ENCODE measurements around the gene SMC2.

The SMC2 gene

GRCh38 chr9:104093647-104094533 lies at the start of gene SMC2:
TSS of gene SMC2 (plus strand) at chr9:104094309. CDS start at chr9:104095385, 1,076 bp downstream.
- DNase-seq: peak; percentile 90

- DNase-seq: no peak
Measured at GRCh38 chr9:104068546-104068945, 25.6 kb upstream of the SMC2 start.

DNA sequence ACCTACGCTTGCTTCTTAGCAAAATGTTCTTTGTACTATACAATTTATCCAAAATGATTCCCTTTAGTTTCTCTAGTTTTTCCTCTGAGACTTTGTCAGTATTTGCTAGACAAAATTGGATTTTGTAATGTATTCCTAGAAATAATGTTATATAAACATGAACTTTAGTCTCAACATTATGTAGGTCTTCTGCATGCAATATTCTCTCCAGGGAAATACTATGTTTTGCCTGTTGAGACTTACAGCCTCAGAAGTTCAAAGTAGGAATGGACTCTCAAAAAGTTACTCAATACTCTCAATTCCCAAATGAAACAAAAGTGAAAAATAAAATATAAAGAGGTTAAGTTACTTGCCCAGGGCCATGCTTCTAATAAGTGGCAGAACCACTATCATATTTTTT lies 24.8 kb upstream of the SMC2 start:
- no peak for DNase-seq

- DNase-seq: no peak
Measured at GRCh38 chr9:104071589-104071988, 22.5 kb upstream of the SMC2 start.

DNA sequence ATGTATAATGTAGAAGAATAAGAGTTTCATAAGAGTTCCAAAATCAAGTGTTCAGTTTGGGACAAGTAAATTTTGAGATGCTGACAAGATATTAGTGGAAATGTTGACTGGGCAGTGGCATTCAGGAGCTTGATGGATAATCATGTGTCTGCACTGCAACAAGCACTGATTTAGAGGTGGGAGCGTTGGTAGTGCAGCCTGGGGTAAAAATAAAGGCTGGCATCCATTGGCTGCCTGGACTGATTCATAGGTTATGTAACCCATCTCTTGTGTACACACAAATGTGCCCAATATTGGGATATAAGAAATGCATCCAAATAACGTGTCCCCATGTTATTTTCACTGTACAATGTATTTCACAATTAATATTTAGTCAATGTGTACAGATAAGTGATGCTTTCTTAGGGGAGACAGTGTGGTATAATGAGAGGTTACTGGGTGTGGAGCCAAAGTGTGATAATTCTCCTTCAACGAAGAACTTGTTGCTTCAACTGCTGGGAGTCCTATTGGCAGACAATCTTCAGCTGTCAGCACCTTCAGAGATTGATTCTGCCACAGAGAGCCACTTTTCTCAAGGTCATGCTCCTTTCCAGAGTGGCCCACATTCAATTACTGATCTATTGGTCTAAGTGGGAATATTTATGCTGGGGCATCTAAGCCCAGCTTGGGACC lies 20.9 kb upstream of the SMC2 start:
- no peak for DNase-seq

DNA sequence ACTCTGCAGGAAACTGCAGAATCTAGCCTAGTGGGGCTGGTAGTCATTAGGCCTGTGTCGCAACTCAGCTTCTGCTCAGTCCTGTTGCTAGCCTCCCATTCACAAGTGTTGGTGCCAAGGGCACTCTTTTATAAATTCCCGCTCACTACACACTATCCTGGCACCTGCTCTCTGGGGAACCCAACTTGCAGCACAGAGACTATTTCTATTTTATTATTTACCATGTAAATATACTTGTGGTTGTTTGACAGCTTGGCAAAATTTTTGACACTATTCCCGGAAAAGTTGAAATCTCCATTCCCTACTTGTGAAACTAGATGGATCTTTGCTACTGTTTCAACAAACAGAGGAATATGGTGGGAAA lies 20.4 kb upstream of the SMC2 start:
- DNase-seq: no peak

- DNase-seq: no peak
Measured at GRCh38 chr9:104074876-104075275, 19.2 kb upstream of the SMC2 start.

DNA sequence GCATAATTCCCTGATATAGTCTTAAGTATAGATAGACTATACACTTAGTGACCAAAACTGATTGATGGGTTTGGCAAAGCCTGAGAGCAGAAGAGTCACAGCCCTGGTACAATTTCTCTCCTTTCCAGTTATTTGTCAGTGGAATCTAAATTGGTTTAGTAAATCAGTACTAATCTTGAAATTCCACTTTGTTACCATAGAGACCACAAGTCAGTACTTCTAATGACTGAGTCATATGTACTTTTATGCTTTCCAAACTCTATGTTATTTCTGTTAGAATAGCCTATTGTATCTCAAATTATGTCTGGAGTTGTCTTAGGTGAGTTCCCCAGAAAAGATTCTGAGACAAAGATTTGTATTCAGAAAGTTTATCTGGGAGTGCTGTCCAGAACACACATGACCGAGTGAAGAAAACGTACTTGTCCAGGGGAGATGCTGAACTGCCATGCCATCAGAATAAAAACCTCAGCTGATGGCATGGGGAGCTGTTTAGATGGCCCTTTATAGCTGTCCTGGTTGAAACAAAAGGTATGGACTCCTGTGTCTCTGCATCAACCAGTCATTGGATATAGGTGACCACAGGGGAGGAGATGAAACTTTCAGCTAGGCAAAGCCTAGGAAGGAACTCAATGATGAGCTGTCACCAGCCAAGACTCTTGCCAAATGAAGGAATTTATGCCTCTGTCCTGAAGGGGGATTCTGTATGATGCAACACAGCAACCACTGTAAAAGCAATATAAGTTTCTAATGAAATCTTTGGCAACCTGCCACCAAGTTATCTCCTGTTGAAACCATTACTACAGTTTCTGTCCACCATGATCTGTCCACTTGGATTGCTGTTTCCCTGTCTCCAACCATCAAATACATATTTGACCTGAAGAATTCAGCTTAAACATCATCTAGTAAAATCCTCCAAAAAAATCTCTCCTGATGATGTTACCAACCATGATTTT lies 18.0 kb upstream of the SMC2 start:
- no peak for DNase-seq

DNA sequence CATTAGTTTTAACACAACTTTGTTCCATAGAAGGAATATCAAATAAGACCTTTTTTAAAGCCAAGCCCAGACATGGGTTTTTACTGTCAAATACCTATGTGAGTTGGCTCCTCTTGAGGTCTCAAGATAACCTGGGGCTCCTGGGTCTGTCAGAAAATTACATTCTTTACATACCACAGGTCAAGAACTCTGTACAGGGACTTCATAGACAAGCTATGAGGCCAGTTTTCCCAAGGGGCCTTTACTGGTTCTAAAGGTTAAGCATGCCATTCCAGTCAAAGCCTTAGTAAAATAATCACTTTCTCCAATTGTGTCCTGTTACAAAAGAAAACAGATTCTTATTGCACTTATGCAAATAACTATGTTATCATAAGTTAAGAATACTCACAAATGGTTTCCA lies 15.5 kb upstream of the SMC2 start:
- no peak for DNase-seq

- DNase-seq: no peak
Measured at GRCh38 chr9:104080983-104081382, 13.1 kb upstream of the SMC2 start.

DNA sequence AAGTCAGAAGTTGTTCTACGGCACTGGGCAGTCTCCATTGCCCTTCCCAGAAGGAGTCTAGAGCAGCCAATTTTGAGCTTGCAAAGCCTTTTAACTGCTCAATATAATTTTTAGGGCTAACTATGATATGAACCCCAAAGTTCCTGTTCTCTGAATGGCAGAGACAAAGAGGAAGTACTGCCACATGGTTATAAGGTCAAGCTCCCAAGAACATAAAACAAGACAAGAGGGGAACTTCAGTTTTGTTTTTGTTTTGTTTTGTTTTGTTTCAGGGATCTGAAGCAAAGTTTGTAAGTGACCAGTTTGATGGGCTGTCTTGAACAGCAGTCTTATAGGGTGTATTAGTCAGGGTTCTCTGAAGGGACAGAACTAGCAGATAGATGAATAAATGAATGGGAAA lies 11.9 kb upstream of the SMC2 start:
- DNase-seq: no peak

- DNase-seq: no peak
Measured at GRCh38 chr9:104085525-104085924, 8.6 kb upstream of the SMC2 start.

DNA sequence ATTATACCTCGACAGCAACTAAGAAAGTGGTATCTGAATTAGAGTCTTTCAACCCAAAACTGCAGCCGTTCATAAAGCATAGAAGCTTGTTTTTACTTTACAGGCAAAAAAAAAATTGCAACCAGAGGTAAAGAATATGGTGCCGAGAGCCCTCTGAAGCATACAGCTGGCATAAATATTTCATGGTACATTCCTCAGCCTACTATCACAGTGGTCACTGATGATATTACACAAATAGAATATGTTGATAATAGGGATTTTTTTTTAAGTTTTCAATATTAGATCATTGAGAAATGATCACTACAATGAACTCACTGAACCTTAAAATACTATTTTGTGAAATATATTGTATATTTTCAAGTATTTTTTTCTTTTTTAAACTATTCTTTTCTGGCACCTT lies 6.2 kb upstream of the SMC2 start:
- no peak for DNase-seq

DNA sequence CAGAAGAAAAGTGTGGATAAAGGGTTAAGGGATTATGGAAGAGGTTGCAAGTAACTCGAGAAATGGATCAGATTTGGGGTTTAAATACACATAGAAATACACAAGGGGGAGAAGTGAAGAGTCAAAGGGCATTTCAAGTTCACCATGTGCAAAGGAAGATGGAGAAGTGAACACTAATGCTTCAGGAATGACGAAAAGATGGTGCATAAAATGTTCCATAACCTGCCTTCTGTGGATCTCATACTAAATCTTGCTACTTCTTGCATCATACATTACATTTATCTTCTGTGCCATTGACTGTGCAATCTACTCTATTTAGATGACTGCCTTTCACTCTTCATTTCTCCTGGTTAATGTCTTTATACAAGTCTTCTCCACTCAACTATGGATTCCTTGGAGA lies 5.7 kb upstream of the SMC2 start:
- no peak for DNase-seq

DNA sequence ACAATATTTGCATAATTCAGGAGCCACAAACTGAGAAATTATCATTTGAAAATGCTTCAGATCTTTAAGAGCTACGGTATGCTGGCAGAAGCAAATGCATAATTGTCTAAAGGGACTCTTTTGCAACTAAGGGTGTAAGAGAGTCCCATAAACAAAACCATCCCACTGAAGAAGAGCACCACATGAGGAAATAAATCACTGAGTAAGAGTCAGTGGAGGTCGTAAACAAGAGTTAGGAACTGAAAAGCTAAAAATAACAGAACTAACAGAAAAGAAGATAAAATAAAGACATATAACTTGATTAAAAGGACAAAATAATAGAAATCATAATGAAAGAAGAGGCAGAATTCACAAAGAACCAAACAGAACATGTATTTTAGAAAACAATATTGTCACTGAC lies 3.5 kb upstream of the SMC2 start:
- DNase-seq: no peak

- no peak for DNase-seq
Measured at GRCh38 chr9:104091116-104091515, 3.0 kb upstream of the SMC2 start.

GRCh38 chr9:104091708-104092107 lies 2.4 kb upstream of the SMC2 start:
- DNase-seq: no peak

- DNase-seq: no peak
Measured at GRCh38 chr9:104092192-104092591, 1.9 kb upstream of the SMC2 start.

GRCh38 chr9:104092875-104093600 lies 1.1 kb upstream of the SMC2 start:
- no peak for DNase-seq

DNA sequence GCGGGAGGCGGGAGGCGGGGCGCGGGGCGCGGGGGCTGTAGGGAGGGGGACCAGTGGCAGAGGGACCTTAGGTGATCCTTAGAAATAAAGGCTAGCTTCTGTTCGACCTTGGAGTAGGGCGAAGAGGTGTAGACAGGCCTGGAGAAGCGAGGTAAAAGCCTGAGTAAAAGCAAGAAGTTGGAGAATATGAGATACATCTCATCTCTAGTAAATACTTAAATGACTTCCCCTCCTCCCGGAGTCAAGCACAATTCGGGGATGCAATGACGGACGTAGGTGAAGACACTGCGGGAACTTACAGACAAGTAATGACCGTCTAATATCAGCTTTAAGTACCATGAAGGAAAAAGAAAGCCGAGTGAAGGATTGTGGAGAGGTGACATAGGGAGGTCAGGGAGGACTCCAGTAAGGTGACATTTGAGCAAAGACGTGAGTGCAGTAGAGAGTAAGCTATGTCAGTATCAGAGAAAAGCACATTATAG lies 466 bp downstream of the SMC2 start:
- no peak for DNase-seq

- no peak for DNase-seq
Measured at GRCh38 chr9:104099630-104100029, 5.5 kb downstream of the SMC2 start.

- DNase-seq: no peak
Measured at GRCh38 chr9:104104360-104104759, 10.3 kb downstream of the SMC2 start.

DNA sequence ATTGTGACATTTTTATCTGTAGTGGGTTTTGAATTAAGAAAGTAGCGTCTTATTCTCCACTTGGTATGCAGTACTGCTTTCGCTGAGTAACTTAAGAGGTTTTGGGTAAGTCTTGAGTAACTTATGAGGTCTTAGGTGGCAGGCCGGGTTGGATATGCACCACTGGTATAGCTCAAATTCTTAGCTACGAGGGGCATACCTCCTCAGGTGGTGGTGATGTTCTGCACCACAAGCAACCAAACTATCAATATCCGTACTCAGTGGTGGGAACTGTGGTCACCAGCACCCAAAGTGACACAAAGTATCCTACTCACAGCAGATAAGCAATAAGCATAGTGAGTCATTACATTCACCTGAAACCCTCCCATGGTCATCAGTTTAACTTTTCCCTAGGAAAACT lies 13.7 kb downstream of the SMC2 start:
- DNase-seq: no peak
